Activated CD4-positive, alpha-beta T cell treated with anti-CD3 and anti-CD28 coated beads, Interleukin-2, amount 10 ng/mL, durations not matched to agents 24 days and 14 days (primary cell): ENCODE measurements around the gene DCAF6. TPM values are rescaled to one million over a fixed set of nuclear protein-coding genes. Genes with fewer than 3 reads are reported as not detected.
"Not testable (repeated sequence)": the region's sequence is repeated elsewhere in the genome, so short reads cannot be mapped to it uniquely, and the experiment has no call there.

ENCODE experiments used
- DNase-seq: peaks from one replicate; pipeline ENCODE4 v3.0.0; 2022
- H3K27ac Mint-ChIP-seq: one replicate; pipeline ENCODE4 v1.8.0; 2022; ENCODE audit warnings: mild to moderate bottlenecking, mixed read lengths
- H3K27me3 Mint-ChIP-seq: one replicate; pipeline ENCODE4 v1.8.0; 2022; ENCODE audit warnings: mixed read lengths
- H3K36me3 Mint-ChIP-seq: one replicate; pipeline ENCODE4 v1.8.0; 2022; ENCODE audit warnings: low read depth, mild to moderate bottlenecking, mixed read lengths
- H3K4me1 Mint-ChIP-seq: one replicate; pipeline ENCODE4 v1.8.0; 2021; ENCODE audit warnings: mixed read lengths
- H3K4me3 Mint-ChIP-seq: one replicate; pipeline ENCODE4 v1.8.0; 2022; ENCODE audit warnings: mild to moderate bottlenecking, moderate library complexity, mixed read lengths
- H3K9me3 Mint-ChIP-seq: one replicate; pipeline ENCODE4 v1.8.0; 2021; ENCODE audit warnings: mixed read lengths
- intact Hi-C: fragments of 100-400 bp; cut with micrococcal nuclease; formaldehyde crosslinking; loops from one replicate; pipeline ENCODE4 v1.15.1; 2023
- total RNA-seq: library from RNA; stranded (reverse); gene quantifications from 2 replicates; pipeline ENCODE4 v1.2.3, GENCODE V29; 2022

DCAF6 gene
- total RNA-seq, 1 donor from 2014 or later: 24.1 TPM

GRCh38 chr1:167912294-167912693, 24.2 kb upstream of the DCAF6 start:
- Mint-ChIP-seq H3K27ac (no peak overlapping the region), H3K4me3 (no peak overlapping the region), H3K27me3 (peaks cover 10% of the 10 kb centered on the region), H3K9me3 (peaks cover 10% of the 10 kb centered on the region), H3K4me1 (no peaks in the 10 kb centered on the region), H3K36me3 (peaks cover 9% of the 10 kb centered on the region)
- DNase-seq: peak; percentile 40
- intact Hi-C loops: no loop called here

GRCh38 chr1:167913895-167914496, 22.5 kb upstream of the DCAF6 start, which contains the start of gene ADCY10:
Gene ADCY10, minus strand, starts transcription at chr1:167914134. Its CDS starts 8,994 bp downstream, at chr1:167905140.
- H3K36me3 Mint-ChIP-seq: peaks cover 9% of the 10 kb centered on the region
- peaks cover 5% of the 10 kb centered on the region for H3K27me3 Mint-ChIP-seq
- peak; percentile 49 for DNase-seq
- no peak within 1 kb of the TSS for H3K27ac Mint-ChIP-seq
- H3K4me3 Mint-ChIP-seq: no peak within 1 kb of the TSS
- H3K9me3 Mint-ChIP-seq: peaks cover 5% of the 10 kb centered on the region
- intact Hi-C loops: no loop called here
- H3K4me1 Mint-ChIP-seq: peaks cover 2% of the 10 kb centered on the region

DNA sequence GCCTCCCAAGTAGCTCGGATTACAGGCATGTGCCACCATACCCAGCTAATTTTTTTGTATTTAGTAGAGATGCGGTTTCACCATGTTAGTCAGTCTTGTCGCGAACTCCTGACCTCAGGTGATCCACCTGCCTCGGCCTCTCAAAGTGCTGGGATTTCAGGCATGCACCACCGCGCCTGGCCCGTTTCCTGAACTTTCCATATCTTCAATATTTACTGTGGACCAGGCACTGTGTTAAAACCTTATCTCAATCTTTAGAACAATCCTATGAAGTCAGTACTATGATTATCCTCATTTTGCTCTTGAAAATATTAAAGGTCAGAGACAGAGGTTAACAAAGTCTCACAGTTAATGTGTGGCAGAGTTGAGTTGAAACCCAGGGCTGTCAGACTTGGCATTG, 20.9 kb upstream of the DCAF6 start:
- Mint-ChIP-seq H3K27ac (no peak overlapping the region), H3K27me3 (no peaks in the 10 kb centered on the region), H3K36me3 (peaks cover 10% of the 10 kb centered on the region), H3K4me3 (no peak overlapping the region), H3K4me1 (peaks cover 2% of the 10 kb centered on the region), H3K9me3 (no peaks in the 10 kb centered on the region)
- intact Hi-C loops: no loop called here
- peak; percentile 40 for DNase-seq

DNA sequence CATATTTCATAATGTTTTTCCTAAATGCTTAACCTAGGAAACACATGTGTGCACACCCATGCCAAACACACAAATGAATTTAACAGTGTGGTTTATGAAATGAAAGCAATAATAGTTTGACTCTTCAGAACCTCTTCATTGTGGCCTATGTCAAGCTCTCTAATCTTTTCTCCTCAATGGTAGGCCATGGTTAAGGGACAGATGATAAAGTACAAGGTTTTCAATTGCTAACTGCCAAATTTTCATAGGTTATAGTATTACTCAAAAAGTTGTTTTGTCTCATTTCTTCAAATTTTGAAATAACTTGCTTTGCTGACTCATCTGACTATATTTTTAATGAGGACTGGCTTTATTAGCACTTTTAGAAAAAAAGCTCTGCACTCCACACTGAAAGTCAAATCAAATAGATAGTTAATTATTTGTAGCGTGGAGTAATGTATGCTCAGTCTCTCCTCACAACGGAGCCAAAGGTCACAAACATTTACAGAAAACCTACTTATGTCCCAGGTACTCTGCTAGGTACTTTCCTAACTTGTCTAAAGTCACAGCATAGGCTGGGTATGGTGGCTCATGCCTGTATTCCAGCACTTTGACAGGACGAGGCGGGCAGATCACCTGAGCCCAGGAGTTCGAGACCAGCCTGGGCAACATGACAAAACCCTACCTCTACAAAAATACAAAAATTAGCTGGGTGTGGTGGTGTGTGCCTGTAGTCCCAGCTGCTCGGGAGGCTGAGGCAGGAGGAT, 19.5 kb upstream of the DCAF6 start:
- DNase-seq: no peak
- Mint-ChIP-seq H3K4me1 (peaks cover 2% of the 10 kb centered on the region), H3K27me3 (no peaks in the 10 kb centered on the region), H3K36me3 (peaks cover 10% of the 10 kb centered on the region), H3K9me3 (no peaks in the 10 kb centered on the region), H3K27ac (no peak overlapping the region), H3K4me3 (no peak overlapping the region)
- intact Hi-C loops: no loop called here

DNA sequence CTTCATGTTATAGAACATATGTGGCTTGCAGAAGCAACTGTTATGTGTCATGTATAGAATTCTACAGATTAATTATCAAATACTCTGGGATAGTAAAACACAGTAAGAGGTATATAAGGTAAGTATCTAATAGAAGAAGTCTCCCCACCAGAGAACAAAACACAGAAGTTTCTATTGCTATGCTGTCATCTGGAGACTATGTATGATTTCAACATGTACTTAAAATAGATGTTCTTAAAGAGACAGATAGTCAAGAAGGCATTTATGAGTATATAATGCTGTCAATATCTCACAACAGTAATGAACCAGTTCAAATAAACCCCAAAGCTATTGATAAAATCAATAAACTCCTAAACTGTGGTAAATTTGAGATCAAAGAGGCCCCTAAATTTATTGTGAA, 14.5 kb upstream of the DCAF6 start:
- peaks cover 4% of the 10 kb centered on the region for H3K4me1 Mint-ChIP-seq
- H3K27ac Mint-ChIP-seq: no peak overlapping the region
- H3K9me3 Mint-ChIP-seq: no peaks in the 10 kb centered on the region
- DNase-seq: no peak
- H3K27me3 Mint-ChIP-seq: no peaks in the 10 kb centered on the region
- intact Hi-C loops: no loop called here
- H3K36me3 Mint-ChIP-seq: peaks cover 14% of the 10 kb centered on the region
- H3K4me3 Mint-ChIP-seq: no peak overlapping the region

GRCh38 chr1:167922611-167923074, 13.8 kb upstream of the DCAF6 start:
- no peak overlapping the region for H3K4me3 Mint-ChIP-seq
- H3K36me3 Mint-ChIP-seq: peaks cover 13% of the 10 kb centered on the region
- H3K4me1 Mint-ChIP-seq: peaks cover 6% of the 10 kb centered on the region
- H3K27me3 Mint-ChIP-seq: no peaks in the 10 kb centered on the region
- H3K9me3 Mint-ChIP-seq: no peaks in the 10 kb centered on the region
- no peak overlapping the region for H3K27ac Mint-ChIP-seq
- intact Hi-C loops: no loop called here
- no peak for DNase-seq

- no peaks in the 10 kb centered on the region for H3K27me3 Mint-ChIP-seq
- no peaks in the 10 kb centered on the region for H3K9me3 Mint-ChIP-seq
- H3K4me3 Mint-ChIP-seq: no peak overlapping the region
- H3K36me3 Mint-ChIP-seq: peaks cover 13% of the 10 kb centered on the region
- H3K4me1 Mint-ChIP-seq: peaks cover 4% of the 10 kb centered on the region
- DNase-seq: no peak
- intact Hi-C loops: no loop called here
- no peak overlapping the region for H3K27ac Mint-ChIP-seq
Observed at GRCh38 chr1:167923324-167924056, 13.0 kb upstream of the DCAF6 start.

GRCh38 chr1:167924102-167924501, 12.4 kb upstream of the DCAF6 start:
- no peak for DNase-seq
- intact Hi-C loops: no loop called here
- no peaks in the 10 kb centered on the region for H3K9me3 Mint-ChIP-seq
- H3K36me3 Mint-ChIP-seq: peaks cover 13% of the 10 kb centered on the region
- no peak overlapping the region for H3K27ac Mint-ChIP-seq
- H3K4me1 Mint-ChIP-seq: peaks cover 4% of the 10 kb centered on the region
- H3K27me3 Mint-ChIP-seq: no peaks in the 10 kb centered on the region
- no peak overlapping the region for H3K4me3 Mint-ChIP-seq

GRCh38 chr1:167924543-167925231, 11.8 kb upstream of the DCAF6 start:
- Mint-ChIP-seq H3K4me3 (no peak overlapping the region), H3K9me3 (no peaks in the 10 kb centered on the region), H3K4me1 (peaks cover 4% of the 10 kb centered on the region), H3K36me3 (peaks cover 13% of the 10 kb centered on the region), H3K27me3 (no peaks in the 10 kb centered on the region), H3K27ac (no peak overlapping the region)
- intact Hi-C loops: no loop called here
- no peak for DNase-seq

DNA sequence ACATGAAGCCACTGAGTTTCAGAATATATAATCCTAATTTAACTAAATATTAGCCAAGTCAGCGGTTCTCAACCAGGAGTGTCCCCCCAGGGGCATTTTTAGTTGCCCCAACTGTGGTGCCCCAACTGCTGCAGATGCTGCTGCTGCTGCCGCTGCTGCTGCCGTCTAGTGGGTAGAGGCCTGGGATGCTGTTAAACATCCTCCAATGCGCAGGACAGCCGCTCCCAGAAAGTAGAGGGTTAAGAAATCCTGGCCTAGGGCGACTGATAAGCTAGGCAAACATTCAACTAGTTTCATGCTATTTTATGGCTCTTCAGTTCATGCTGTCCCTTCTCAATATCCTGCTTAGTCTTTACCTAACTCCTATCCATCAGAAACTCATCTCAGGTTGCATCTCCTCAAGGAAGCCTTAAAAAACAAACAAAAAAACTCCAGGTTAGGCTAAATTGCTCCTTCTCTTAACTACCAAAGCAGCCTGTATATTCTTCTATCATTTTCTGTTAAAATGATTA, 9.9 kb upstream of the DCAF6 start:
- intact Hi-C loops: no loop called here
- H3K4me1 Mint-ChIP-seq: peaks cover 4% of the 10 kb centered on the region
- DNase-seq: no peak
- no peak overlapping the region for H3K27ac Mint-ChIP-seq
- peaks cover 12% of the 10 kb centered on the region for H3K36me3 Mint-ChIP-seq
- no peaks in the 10 kb centered on the region for H3K27me3 Mint-ChIP-seq
- H3K4me3 Mint-ChIP-seq: no peak overlapping the region
- no peaks in the 10 kb centered on the region for H3K9me3 Mint-ChIP-seq

GRCh38 chr1:167927046-167927754, 9.3 kb upstream of the DCAF6 start:
- Mint-ChIP-seq H3K9me3 (no peaks in the 10 kb centered on the region), H3K27me3 (no peaks in the 10 kb centered on the region)
- intact Hi-C loops: no loop called here

GRCh38 chr1:167928457-167928852, 8.0 kb upstream of the DCAF6 start:
- no peaks in the 10 kb centered on the region for H3K9me3 Mint-ChIP-seq
- no peak overlapping the region for H3K4me3 Mint-ChIP-seq
- no peaks in the 10 kb centered on the region for H3K27me3 Mint-ChIP-seq
- DNase-seq: no peak
- intact Hi-C loops: no loop called here
- H3K36me3 Mint-ChIP-seq: peaks cover 3% of the 10 kb centered on the region
- no peak overlapping the region for H3K27ac Mint-ChIP-seq
- H3K4me1 Mint-ChIP-seq: peaks cover 9% of the 10 kb centered on the region

More at GRCh38 chr1:167927046-167927754, 9.3 kb upstream of the DCAF6 start:
- Mint-ChIP-seq H3K4me3 (no peak overlapping the region), H3K4me1 (peaks cover 4% of the 10 kb centered on the region), H3K27ac (no peak overlapping the region), H3K36me3 (peaks cover 12% of the 10 kb centered on the region)
- no peak for DNase-seq

DNA sequence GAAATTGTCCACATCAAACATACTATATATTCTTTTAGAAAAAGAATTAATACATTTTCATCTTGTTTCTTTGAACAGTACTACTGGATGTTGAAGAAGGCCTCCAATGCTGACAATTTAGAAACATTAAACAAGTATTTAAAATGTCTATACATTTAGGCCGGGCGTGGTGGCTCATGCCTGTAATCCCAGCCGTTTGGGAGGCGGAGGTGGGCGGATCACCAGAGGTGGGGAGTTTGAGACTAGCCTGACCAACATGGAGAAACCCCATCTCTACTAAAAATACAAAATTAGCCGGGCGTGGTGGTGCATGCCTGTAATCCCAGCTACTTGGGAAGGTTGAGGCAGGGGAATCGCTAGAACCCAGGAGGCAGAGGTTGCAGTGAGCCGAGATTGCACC, 7.6 kb upstream of the DCAF6 start:
- H3K27me3 Mint-ChIP-seq, intact Hi-C loops, H3K27ac Mint-ChIP-seq, H3K4me3 Mint-ChIP-seq, H3K36me3 Mint-ChIP-seq, DNase-seq, H3K9me3 Mint-ChIP-seq: not testable (repeated sequence)
- peaks cover 13% of the 10 kb centered on the region for H3K4me1 Mint-ChIP-seq
